SK-N-SH (cell line): ENCODE data around the gene PNMA6E. TPM values are rescaled to one million over a fixed set of nuclear protein-coding genes. Genes with fewer than 3 reads are reported as not detected.

Experiments
- CTCF ChIA-PET: fragments of 300-600, 350-600 bp; formaldehyde crosslinking; extraction: SDS; loops from one replicate; lab custom pipeline; 2021; lab: Yijun Ruan, JAX
- POLR2A ChIA-PET: fragments of 350-600 bp; sonication (Branson Sonifier 250); formaldehyde crosslinking; extraction: SDS; loops from one replicate; lab custom pipeline; 2020; ENCODE audit warnings: antibody characterized with exemption, inconsistent platforms; lab: Yijun Ruan, JAX
- DNase-seq: peaks from one replicate; pipeline ENCODE4 v3.0.0; 2012
- H2AFZ ChIP-seq: fragments of 200-600 bp; sonication (generic); 2 replicates; pipeline ENCODE4 v1.8.1; 2016; ENCODE audit warnings: antibody characterized with exemption, mild to moderate bottlenecking, low read depth
- H3F3A ChIP-seq: fragments of 200-600 bp; sonication (generic); replicated peaks from 2 replicates; pipeline ENCODE3; 2016; ENCODE audit warnings: antibody characterized with exemption, mild to moderate bottlenecking; ENCODE audit not compliant: insufficient read depth
- H3K27ac ChIP-seq, 2 experiments: fragments of 200-500 bp in 1 of 2; fragments of 200-600 bp in 1 of 2; sonication (Bioruptor generic) in 1 of 2; sonication (generic), shearing (Covaris generic) in 1 of 2; 2 replicates each; pipeline versions ENCODE4 v1.5.1 to v1.6.1; 2014 to 2016; ENCODE audit warnings: low read depth in 2 of 2, inconsistent platforms in 1 of 2, low read length in 1 of 2, mild to moderate bottlenecking in 1 of 2, mixed read lengths in 1 of 2
- H3K27me3 ChIP-seq: fragments of 200-600 bp; sonication (generic), shearing (Covaris generic); 2 replicates; pipeline ENCODE4 v1.6.1; 2016; ENCODE audit warnings: mixed run types; ENCODE audit not compliant: insufficient read depth
- H3K36me3 ChIP-seq, 2 experiments: fragments of 200-500 bp in 1 of 2; fragments of 200-600 bp in 1 of 2; sonication (Bioruptor generic) in 1 of 2; sonication (generic) in 1 of 2; replicated peaks in 1 of 2; 2 replicates each; pipeline versions ENCODE3 to v1.5.1; 2014 to 2016; ENCODE audit warnings: low read length in 1 of 2, mild to moderate bottlenecking in 1 of 2; ENCODE audit not compliant: insufficient read depth in 2 of 2, control insufficient read depth in 1 of 2
- H3K4me1 ChIP-seq, 2 experiments: fragments of 200-500 bp in 1 of 2; fragments of 200-600 bp in 1 of 2; sonication (Bioruptor generic) in 1 of 2; sonication (generic), shearing (Covaris generic) in 1 of 2; 2 replicates each; pipeline versions ENCODE4 v1.5.1 to v1.6.1; 2014 to 2016; ENCODE audit warnings: low read depth in 1 of 2, low read length in 1 of 2, mixed run types in 1 of 2; ENCODE audit not compliant: insufficient read depth in 2 of 2, control insufficient read depth in 1 of 2
- H3K4me2 ChIP-seq: fragments of 200-600 bp; sonication (generic), shearing (Covaris generic); 2 replicates; pipeline ENCODE4 v1.6.1; 2017; ENCODE audit warnings: mixed run types
- H3K4me3 ChIP-seq, 2 experiments: fragments of 200-500 bp in 1 of 2; fragments of 200-600 bp in 1 of 2; sonication (Bioruptor generic) in 1 of 2; sonication (generic), shearing (Covaris generic) in 1 of 2; 2 replicates each; pipeline versions ENCODE4 v1.5.1 to v1.8.1; 2014 to 2016; ENCODE audit warnings: low read depth in 2 of 2, inconsistent platforms in 1 of 2, low read length in 1 of 2, mild to moderate bottlenecking in 1 of 2, mixed read lengths in 1 of 2, moderate library complexity in 1 of 2
- H3K79me2 ChIP-seq: fragments of 200-600 bp; sonication (generic); 2 replicates; pipeline ENCODE4 v1.8.1; 2017; ENCODE audit warnings: mild to moderate bottlenecking; ENCODE audit not compliant: insufficient read depth
- H3K9ac ChIP-seq: fragments of 200-600 bp; sonication (generic); 2 replicates; pipeline ENCODE4 v1.6.1; 2017; ENCODE audit warnings: mixed run types
- H3K9me2 ChIP-seq: fragments of 200-600 bp; sonication (generic); 2 replicates; pipeline ENCODE4 v1.6.1; 2017; ENCODE audit warnings: mixed run types
- H3K9me3 ChIP-seq: fragments of 200-600 bp; sonication (generic); 2 replicates; pipeline ENCODE4 v1.6.1; 2017; ENCODE audit warnings: mixed run types, mild to moderate bottlenecking, moderate library complexity
- H4K20me1 ChIP-seq: fragments of 200-600 bp; sonication (generic); 2 replicates; pipeline ENCODE4 v1.6.1; 2017; ENCODE audit warnings: mild to moderate bottlenecking, mixed run types; ENCODE audit not compliant: insufficient read depth
- EP300 ChIP-seq, 2 experiments: IDR thresholded peaks; 2 replicates each; pipeline versions ENCODE4 v1.4.0 to v1.6.1; 2012; ENCODE audit warnings: borderline replicate concordance in 1 of 2, low read depth in 1 of 2, low read length in 1 of 2
- EZH2phosphoT487 ChIP-seq: fragments of 200-600 bp; sonication (generic); IDR thresholded peaks from 2 replicates; pipeline ENCODE4 v1.6.1; 2017; ENCODE audit warnings: low read depth, mixed run types, mild to moderate bottlenecking, antibody characterized with exemption, moderate library complexity, borderline replicate concordance
- FOSL2 ChIP-seq: IDR thresholded peaks from 2 replicates; pipeline ENCODE4 v1.4.0; 2012; ENCODE audit warnings: low read depth, mild to moderate bottlenecking, moderate library complexity, borderline replicate concordance
- FOXM1 ChIP-seq: IDR thresholded peaks from 2 replicates; pipeline ENCODE4 v1.4.0; 2012; ENCODE audit warnings: low read depth, mild to moderate bottlenecking
- JUND ChIP-seq: IDR thresholded peaks from 2 replicates; pipeline ENCODE4 v1.4.0; 2012
- RAD21 ChIP-seq: IDR thresholded peaks from 2 replicates; pipeline ENCODE4 v1.6.1; 2012; ENCODE audit warnings: mild to moderate bottlenecking, low read length
- USF2 ChIP-seq: fragments of 150-350 bp; IDR thresholded peaks from 2 replicates; pipeline ENCODE4 v1.6.1; 2017; ENCODE audit warnings: antibody characterized with exemption, low read length, low read depth, borderline replicate concordance
- YY1 ChIP-seq: IDR thresholded peaks from 2 replicates; pipeline ENCODE4 v1.4.0; 2012; ENCODE audit warnings: low read depth, mild to moderate bottlenecking
- WGBS: methylation state at CpG from one replicate; pipeline ENCODE4 v1.1.6; 2017; ENCODE audit warnings: low lambda C conversion rate; 5-methylcytosine and 5-hydroxymethylcytosine counted together
- polyA plus RNA-seq, 3 experiments: library from polyadenylated mRNA; depleted of rRNA; stranded (reverse); fragments of >200 nt; gene quantifications; 2 replicates each; pipeline ENCODE4 v1.2.3, GENCODE V29; 2012

Gene PNMA6E
- polyA plus RNA-seq, 1 of the 3 experiments (the other 2 are of a cell fraction): not detected

GRCh38 chrX:153450949-153451277, 49.8 kb upstream of the PNMA6E start:
- POLR2A ChIA-PET: no interaction called here

GRCh38 chrX:153450114-153450948, 49.2 kb upstream of the PNMA6E start:
- H3K27me3 ChIP-seq: peaks cover 17% of the 10 kb centered on the region
- peaks cover 0 to 6% of the 10 kb centered on the region in 2 experiments for H3K36me3 ChIP-seq
- H3K79me2 ChIP-seq: no peaks in the 10 kb centered on the region
- no peak overlapping the region for H3K27ac ChIP-seq
- H3K4me2 ChIP-seq: no peak overlapping the region
- no peaks in the 10 kb centered on the region for H4K20me1 ChIP-seq
- DNase-seq: no peak
- TF ChIP-seq EZH2phosphoT487 (no peak), JUND (no peak), EP300 (IDR thresholded peaks at IDR 0.05; ENCODE audit: borderline replicate concordance in 1 of 2, low read depth in 1 of 2, low read length in 1 of 2) (no peak), YY1 (no peak), FOSL2 (no peak)
- 67% methylated on average over 16 of the region's 26 CpGs for WGBS
- CTCF ChIA-PET: interaction anchor here (1.0 to 1.6 kb wide), 2 partner anchors 10 kb away, joined by 3 to 4 read pairs; no protein-coding TSS in a partner anchor
- H3K4me1 ChIP-seq: peaks cover 0 to under 1% of the 10 kb centered on the region in 2 experiments; a peak in 1 of 4 replicates
- no peak overlapping the region for H3K4me3 ChIP-seq
- H2AFZ ChIP-seq: no peak overlapping the region
- H3K9me2 ChIP-seq: no peaks in the 10 kb centered on the region
- no peak overlapping the region for H3K9ac ChIP-seq
- no peaks in the 10 kb centered on the region for H3F3A ChIP-seq
- no peaks in the 10 kb centered on the region for H3K9me3 ChIP-seq
- POLR2A ChIA-PET: no interaction called here

More at GRCh38 chrX:153450949-153451277, 49.8 kb upstream of the PNMA6E start:
- DNase-seq: no peak
- Histone ChIP-seq H3K36me3 (peaks cover 0 to 6% of the 10 kb centered on the region in 2 experiments), H3K9ac (no peak overlapping the region), H3K4me2 (no peak overlapping the region), H3K9me2 (no peaks in the 10 kb centered on the region), H3F3A (no peaks in the 10 kb centered on the region), H2AFZ (no peak overlapping the region), H3K79me2 (no peaks in the 10 kb centered on the region), H3K27me3 (peaks cover 11% of the 10 kb centered on the region), H3K4me1 (peaks cover 0 to 6% of the 10 kb centered on the region in 2 experiments; a peak in 1 of 4 replicates), H3K4me3 (no peak overlapping the region), H3K27ac (no peak overlapping the region), H3K9me3 (no peaks in the 10 kb centered on the region), H4K20me1 (no peaks in the 10 kb centered on the region)
- 61% methylated on average over 4 of the region's 8 CpGs for WGBS
- TF ChIP-seq FOXM1 (no peak), USF2 (no peak), RAD21 (no peak)
- CTCF ChIA-PET: interaction anchor here (1.6 kb wide), 1 partner anchor 9 kb away, joined by 3 read pairs; no protein-coding TSS in a partner anchor
